Transverse colon (tissue), 4 donors: ENCODE results near the gene SNN. TPM values are rescaled to one million over a fixed set of nuclear protein-coding genes. Genes with fewer than 3 reads are reported as not detected.

Source experiments
- DNase-seq: peaks from one replicate; pipeline ENCODE4 v3.0.0-alpha.2; 2019
- H3K27ac ChIP-seq, 4 donors: fragments of 200-600 bp; sonication (generic); 2 replicates each; pipeline ENCODE4 v1.5.1; 2016 to 2018; ENCODE audit warnings: inconsistent platforms in 4 of 4
- H3K27me3 ChIP-seq: fragments of 200-600 bp; sonication (generic); 2 replicates; pipeline ENCODE4 v1.5.1; 2017; ENCODE audit warnings: inconsistent platforms
- H3K36me3 ChIP-seq, 4 donors: fragments of 200-600 bp; sonication (generic); 2 replicates each; pipeline ENCODE4 v1.5.1; 2017 to 2019; ENCODE audit warnings: inconsistent platforms in 4 of 4
- H3K4me1 ChIP-seq, 4 donors: fragments of 200-600 bp; sonication (generic); 2 replicates each; pipeline ENCODE4 v1.5.1; 2017 to 2020; ENCODE audit warnings: inconsistent platforms in 4 of 4
- H3K4me3 ChIP-seq, 4 donors: fragments of 200-600 bp; sonication (generic); 1 replicate in 1 of 4; 2 replicates in 3 of 4; pipeline versions ENCODE4 v1.5.1 to v1.6.1; 2017 to 2019; ENCODE audit warnings: inconsistent platforms in 4 of 4
- H3K9me3 ChIP-seq, 2 donors: fragments of 200-600 bp; sonication (generic); 2 replicates each; pipeline ENCODE4 v1.5.1; 2017 to 2019; ENCODE audit warnings: inconsistent platforms in 2 of 2
- CTCF ChIP-seq, 5 experiments: fragments of 200-600 bp in 3 of 5; fragments of 450-650 bp in 2 of 5; sonication (generic) in 3 of 5; IDR thresholded peaks; 1 replicate in 2 of 5; 2 replicates in 3 of 5; pipeline ENCODE4 v1.5.1; 2016 to 2017; ENCODE audit warnings: antibody characterized with exemption in 5 of 5, inconsistent platforms in 3 of 5, mild to moderate bottlenecking in 2 of 5, moderate library complexity in 1 of 5
- EP300 ChIP-seq: sonication (generic); formaldehyde crosslinking; IDR thresholded peaks from one replicate; pipeline ENCODE4 v1.6.1; 2017; ENCODE audit warnings: antibody characterized with exemption, low read depth
- POLR2A ChIP-seq: fragments of 450-650 bp; IDR thresholded peaks from one replicate; pipeline ENCODE4 v1.6.1; 2016; ENCODE audit warnings: antibody characterized with exemption, mild to moderate bottlenecking, moderate library complexity
- POLR2AphosphoS5 ChIP-seq, 3 donors: sonication (generic); formaldehyde crosslinking; IDR thresholded peaks; one replicate each; pipeline ENCODE4 v1.6.1; 2016; ENCODE audit warnings: antibody characterized with exemption in 3 of 3
- whole genome bisulfite sequencing, 2 donors: methylation state at CpG; one replicate each; pipeline ENCODE4 v1.1.5; 2018; ENCODE audit warnings: low coverage in 1 of 2; 5-methylcytosine and 5-hydroxymethylcytosine counted together
- in situ Hi-C, 4 donors: fragments of 200-750 bp; cut with MboI; loops; one replicate each; pipeline versions ENCODE4 v1.15.0 to v1.15.1; 2017; ENCODE audit warnings: low sequenced_read_pairs in 3 of 4, low pct_ligation_motif_present in 1 of 4, low pct_unique_long_range_greater_than_20kb in 1 of 4
- intact Hi-C: fragments of 100-400 bp; cut with DNase I; formaldehyde crosslinking; loops from one replicate; pipeline ENCODE4 v1.15.1; 2023; ENCODE audit warnings: low total_unique reads
- total RNA-seq, 4 donors: library from RNA; depleted of rRNA; stranded (reverse); fragments of >200 nt; gene quantifications; one replicate each; pipeline ENCODE4 v1.1.0, GENCODE V29; 2016

Gene SNN
- total RNA-seq, 4 donors from 2014 or later = 4.9 to 12.3 (median 8.6) TPM

- WGBS, 2 donors = 94% methylated on average over 7 of the region's 7 CpGs; no CpG with 5 or more reads in 1 of the 2 donors
- no peak for TF ChIP-seq EP300
- no peak for TF ChIP-seq POLR2AphosphoS5 (IDR thresholded peaks at IDR 0.05)
- no peak for TF ChIP-seq POLR2A
- no peak for TF ChIP-seq CTCF (IDR thresholded peaks at IDR 0.05)
Observed at GRCh38 chr16:11655655-11656054, 12.6 kb upstream of the SNN start.

DNA sequence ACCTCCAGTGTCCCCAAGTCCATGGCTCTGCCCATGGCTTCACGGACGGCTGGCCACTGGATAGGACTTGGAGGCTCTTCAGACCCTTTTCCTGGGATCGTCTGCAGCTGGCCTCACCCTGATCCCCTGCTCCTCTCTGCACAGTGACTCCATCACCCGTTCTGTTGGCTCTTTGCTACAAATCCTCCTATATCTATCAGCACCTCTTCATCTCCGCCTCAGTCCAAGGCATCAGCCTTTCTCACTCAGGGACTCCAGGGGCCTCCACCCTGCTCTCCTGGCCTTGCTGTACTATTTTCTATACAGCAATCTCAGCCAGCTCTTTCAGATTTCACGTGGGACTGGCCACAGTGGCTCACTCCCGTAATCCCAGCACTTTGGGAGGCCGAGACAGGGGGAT, 10.7 kb upstream of the SNN start:
- H3K4me3 ChIP-seq = no peak overlapping the region

More at GRCh38 chr16:11655655-11656054, 12.6 kb upstream of the SNN start:
- no peak for DNase-seq
- H3K4me3 ChIP-seq = no peak overlapping the region
- no peaks in the 10 kb centered on the region for H3K4me1 ChIP-seq
- H3K9me3 ChIP-seq = no peaks in the 10 kb centered on the region
- in situ Hi-C loops = no loop called here
- no peaks in the 10 kb centered on the region for H3K36me3 ChIP-seq
- H3K27me3 ChIP-seq = no peaks in the 10 kb centered on the region
- intact Hi-C loops = no loop called here
- no peak overlapping the region for H3K27ac ChIP-seq

DNA sequence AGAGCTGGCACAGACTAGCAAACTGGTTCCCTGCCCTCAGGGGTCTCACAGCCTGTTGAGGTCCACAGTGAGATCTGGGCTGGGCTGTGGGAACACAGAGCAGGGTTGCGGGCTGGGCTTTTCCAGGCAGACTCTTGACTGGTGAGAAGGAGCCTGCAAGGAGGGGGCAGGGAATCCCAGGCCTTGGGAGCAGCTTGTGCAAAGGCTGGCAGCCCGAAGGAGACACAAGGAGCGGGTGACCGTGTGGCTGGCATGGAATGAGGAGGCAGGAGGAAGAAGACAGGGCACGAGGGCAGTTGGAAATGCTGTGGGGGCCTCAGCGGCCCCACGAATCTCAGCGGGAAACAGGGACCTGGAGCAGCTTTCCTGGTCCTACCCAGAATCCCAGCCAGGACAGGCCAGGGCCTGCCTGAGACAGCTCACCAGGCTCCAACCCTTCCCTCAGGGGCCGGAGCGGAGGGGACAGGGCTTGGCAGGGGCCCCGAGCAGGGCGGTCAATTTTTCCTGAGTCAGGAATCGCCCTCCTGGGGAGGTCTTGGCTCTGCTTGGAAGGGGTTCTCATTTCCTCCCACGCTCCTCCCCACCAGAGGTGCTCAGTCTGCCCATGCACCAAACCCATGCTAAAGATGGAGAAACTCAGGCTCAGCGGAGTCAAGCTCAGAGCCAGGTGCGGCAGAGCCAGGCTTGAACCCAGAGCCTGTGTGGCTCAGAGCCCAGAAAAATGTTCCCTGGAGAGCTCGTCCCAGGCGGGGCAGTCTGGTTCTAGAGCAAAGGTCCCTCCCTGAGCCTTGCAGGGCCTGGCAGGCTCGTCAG, 9.2 kb upstream of the SNN start:
- no peak for DNase-seq
- Histone ChIP-seq H3K9me3 (no peaks in the 10 kb centered on the region), H3K27ac (no peak overlapping the region), H3K27me3 (no peaks in the 10 kb centered on the region), H3K36me3 (no peaks in the 10 kb centered on the region), H3K4me1 (no peaks in the 10 kb centered on the region), H3K4me3 (no peak overlapping the region)
- WGBS, 2 donors = 34 to 76% methylated on average over 4 to 18 of the region's 19 CpGs
- TF ChIP-seq POLR2AphosphoS5 (IDR thresholded peaks at IDR 0.05) = no peak
- no peak for TF ChIP-seq POLR2A
- no peak for TF ChIP-seq EP300
- intact Hi-C loops (no loop called here), in situ Hi-C loops (no loop called here)

More for the DNA sequence above, 10.7 kb upstream of the SNN start:
- no peak overlapping the region for H3K27ac ChIP-seq
- no peaks in the 10 kb centered on the region for H3K4me1 ChIP-seq
- intact Hi-C loops (no loop called here), in situ Hi-C loops (no loop called here)
- no peaks in the 10 kb centered on the region for H3K27me3 ChIP-seq
- H3K36me3 ChIP-seq = no peaks in the 10 kb centered on the region
- DNase-seq = no peak
- H3K9me3 ChIP-seq = no peaks in the 10 kb centered on the region
- WGBS, 2 donors = 92% methylated on average over 4 to 8 of the region's 8 CpGs
- no peak for TF ChIP-seq EP300
- TF ChIP-seq CTCF (IDR thresholded peaks at IDR 0.05) = no peak
- TF ChIP-seq POLR2A = no peak
- no peak for TF ChIP-seq POLR2AphosphoS5 (IDR thresholded peaks at IDR 0.05)

- Histone ChIP-seq H3K9me3 (no peaks in the 10 kb centered on the region), H3K27me3 (no peaks in the 10 kb centered on the region), H3K4me3 (no peak overlapping the region), H3K27ac (no peak overlapping the region), H3K36me3 (no peaks in the 10 kb centered on the region), H3K4me1 (no peaks in the 10 kb centered on the region)
- intact Hi-C loops = no loop called here
- TF ChIP-seq POLR2AphosphoS5 (IDR thresholded peaks at IDR 0.05) (no peak), CTCF (IDR thresholded peaks at IDR 0.05) (no peak)
- in situ Hi-C loops = no loop called here
- DNase-seq = no peak
- 82 to 88% methylated on average over 7 to 12 of the region's 12 CpGs for WGBS, 2 donors
Observed at GRCh38 chr16:11660565-11660964, 7.7 kb upstream of the SNN start.
